ENCODE data around the gene PHACTR3. TPM values are rescaled to one million over a fixed set of nuclear protein-coding genes. Genes with fewer than 3 reads are reported as not detected.

Gene PHACTR3
- total RNA-seq, 1 experiment from 2014 or later = not detected

GRCh38 chr20:59802471-59803221 is 198.3 kb downstream of the PHACTR3 start:
- no peak for TF ChIP-seq CEBPB (IDR thresholded peaks at IDR 0.05; ENCODE audit: low read depth)
- no peak for TF ChIP-seq FOSL1 (IDR thresholded peaks at IDR 0.05; ENCODE audit: low read depth)
- TF ChIP-seq ZNF274 (IDR thresholded peaks at IDR 0.05; ENCODE audit: low read depth, low read length) = no peak
- no peak for TF ChIP-seq EGR1 (IDR thresholded peaks at IDR 0.05; ENCODE audit: low read depth)
- TF ChIP-seq POLR2AphosphoS5 (IDR thresholded peaks at IDR 0.05; ENCODE audit: low read depth, low read length) = no peak
- TF ChIP-seq JUND (IDR thresholded peaks at IDR 0.05) = no peak
- no peak for TF ChIP-seq RAD21 (IDR thresholded peaks at IDR 0.05; ENCODE audit: low read depth)
- TF ChIP-seq SIN3A (IDR thresholded peaks at IDR 0.05; ENCODE audit: low read depth) = no peak
- no peak for TF ChIP-seq YY1 (IDR thresholded peaks at IDR 0.05; ENCODE audit: extremely low read depth, insufficient replicate concordance, low read depth, low read length)
- TF ChIP-seq TCF7L2 (IDR thresholded peaks at IDR 0.05; ENCODE audit: borderline replicate concordance, extremely low read depth, insufficient read depth, insufficient read length) = no peak
- TF ChIP-seq, protein P1, sequence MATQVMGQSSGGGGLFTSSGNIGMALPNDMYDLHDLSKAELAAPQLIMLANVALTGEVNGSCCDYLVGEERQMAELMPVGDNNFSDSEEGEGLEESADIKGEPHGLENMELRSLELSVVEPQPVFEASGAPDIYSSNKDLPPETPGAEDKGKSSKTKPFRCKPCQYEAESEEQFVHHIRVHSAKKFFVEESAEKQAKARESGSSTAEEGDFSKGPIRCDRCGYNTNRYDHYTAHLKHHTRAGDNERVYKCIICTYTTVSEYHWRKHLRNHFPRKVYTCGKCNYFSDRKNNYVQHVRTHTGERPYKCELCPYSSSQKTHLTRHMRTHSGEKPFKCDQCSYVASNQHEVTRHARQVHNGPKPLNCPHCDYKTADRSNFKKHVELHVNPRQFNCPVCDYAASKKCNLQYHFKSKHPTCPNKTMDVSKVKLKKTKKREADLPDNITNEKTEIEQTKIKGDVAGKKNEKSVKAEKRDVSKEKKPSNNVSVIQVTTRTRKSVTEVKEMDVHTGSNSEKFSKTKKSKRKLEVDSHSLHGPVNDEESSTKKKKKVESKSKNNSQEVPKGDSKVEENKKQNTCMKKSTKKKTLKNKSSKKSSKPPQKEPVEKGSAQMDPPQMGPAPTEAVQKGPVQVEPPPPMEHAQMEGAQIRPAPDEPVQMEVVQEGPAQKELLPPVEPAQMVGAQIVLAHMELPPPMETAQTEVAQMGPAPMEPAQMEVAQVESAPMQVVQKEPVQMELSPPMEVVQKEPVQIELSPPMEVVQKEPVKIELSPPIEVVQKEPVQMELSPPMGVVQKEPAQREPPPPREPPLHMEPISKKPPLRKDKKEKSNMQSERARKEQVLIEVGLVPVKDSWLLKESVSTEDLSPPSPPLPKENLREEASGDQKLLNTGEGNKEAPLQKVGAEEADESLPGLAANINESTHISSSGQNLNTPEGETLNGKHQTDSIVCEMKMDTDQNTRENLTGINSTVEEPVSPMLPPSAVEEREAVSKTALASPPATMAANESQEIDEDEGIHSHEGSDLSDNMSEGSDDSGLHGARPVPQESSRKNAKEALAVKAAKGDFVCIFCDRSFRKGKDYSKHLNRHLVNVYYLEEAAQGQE (IDR thresholded peaks at IDR 0.05; ENCODE audit: low read depth) = no peak
- no peak for TF ChIP-seq ELF1 (IDR thresholded peaks at IDR 0.05; ENCODE audit: borderline replicate concordance, low read depth)
- no peak for TF ChIP-seq POLR2A (IDR thresholded peaks at IDR 0.05; ENCODE audit: borderline replicate concordance, extremely low read depth, insufficient read depth, insufficient read length)
- TF ChIP-seq CBX3 (IDR thresholded peaks at IDR 0.05; ENCODE audit: low read depth) = no peak
- no peak for TF ChIP-seq SRF (IDR thresholded peaks at IDR 0.05; ENCODE audit: low read depth)
- ChIA-PET RAD21 (ENCODE audit: low non-redundant PET in 1 of 2, low total read pairs in 2 of 2, uncharacterized antibody in 2 of 2, unreplicated experiment in 2 of 2) (no interaction called here), POLR2A (no interaction called here), CTCF (no interaction called here)
- Histone ChIP-seq H3K9ac (ENCODE audit: low read length) (no peak overlapping the region), H3K9me2 (ENCODE audit: insufficient read depth) (no peaks in the 10 kb centered on the region), H3K4me3 (replicated peaks in 1 of 2; ENCODE audit: low read depth in 1 of 2, low read length in 2 of 2) (no peak overlapping the region), H2AFZ (ENCODE audit: low read depth, low read length, poor library complexity, severe bottlenecking) (no peak overlapping the region), H3K27me3 (ENCODE audit: insufficient read depth, low read length) (no peaks in the 10 kb centered on the region; the same call in 1 of the 2 replicates), H3K36me3 (ENCODE audit: control insufficient read depth in 1 of 2, insufficient read depth in 2 of 2, low read length in 2 of 2) (no peaks in the 10 kb centered on the region), H3K4me2 (ENCODE audit: low read length) (no peak overlapping the region), H3K79me2 (ENCODE audit: insufficient read depth, low read length) (no peaks in the 10 kb centered on the region), H3K4me1 (ENCODE audit: control insufficient read depth in 1 of 2, insufficient read depth in 2 of 2, low read length in 2 of 2) (no peaks in the 10 kb centered on the region), H4K20me1 (ENCODE audit: insufficient read depth) (no peaks in the 10 kb centered on the region), H3K9me3 (ENCODE audit: control insufficient read depth in 1 of 2, insufficient read depth in 1 of 2, low read depth in 1 of 2, low read length in 2 of 2) (peaks cover 0 to 13% of the 10 kb centered on the region in 2 experiments; a peak in 1 of 4 replicates), H3K27ac (ENCODE audit: low read depth, low read length) (no peak overlapping the region)
- ATAC-seq (no peak), DNase-seq (ENCODE audit: low read depth, low spot score) (no peak)
- BruUV-seq (replicated peaks) = no TSS peak
- intact Hi-C loops (cut with micrococcal nuclease) = no loop called here

Data from HCT116 (cell line).